HG03108 (cell line): ENCODE measurements around the gene ISL1.

Experiments used
- ATAC-seq: cut with Tn5 transposase; IDR thresholded peaks from one replicate; pipeline ENCODE4 v1.9.1; 2021; ENCODE audit warnings: moderate library complexity; ENCODE audit not compliant: unreplicated experiment

Gene ISL1

GRCh38 chr5:51383131-51384121 is at the start of gene ISL1:
Gene ISL1, plus strand, starts transcription at chr5:51383448. Its CDS starts 224 bp downstream, at chr5:51383672.
- no peak for ATAC-seq

DNA sequence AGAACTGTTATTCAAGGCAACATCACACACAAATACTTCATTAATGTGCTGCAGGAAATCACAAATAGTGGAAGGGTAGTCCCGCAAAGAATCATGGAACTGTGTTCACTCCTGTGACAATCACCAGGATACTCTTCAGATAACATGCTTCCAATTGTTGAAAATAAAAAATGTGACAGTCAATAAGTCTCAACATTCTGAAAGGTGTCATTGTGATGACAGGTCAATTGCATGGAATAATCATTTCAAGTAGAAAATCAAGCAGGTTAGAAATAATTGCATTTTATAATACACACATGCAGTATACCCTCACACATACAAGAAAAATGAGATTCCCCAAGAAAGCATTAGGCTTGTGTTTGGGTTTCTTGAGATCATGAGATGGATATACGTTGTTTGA is 46.4 kb upstream of the ISL1 start:
- ATAC-seq: no peak

GRCh38 chr5:51345106-51345505 is 38.1 kb upstream of the ISL1 start:
- no peak for ATAC-seq

DNA sequence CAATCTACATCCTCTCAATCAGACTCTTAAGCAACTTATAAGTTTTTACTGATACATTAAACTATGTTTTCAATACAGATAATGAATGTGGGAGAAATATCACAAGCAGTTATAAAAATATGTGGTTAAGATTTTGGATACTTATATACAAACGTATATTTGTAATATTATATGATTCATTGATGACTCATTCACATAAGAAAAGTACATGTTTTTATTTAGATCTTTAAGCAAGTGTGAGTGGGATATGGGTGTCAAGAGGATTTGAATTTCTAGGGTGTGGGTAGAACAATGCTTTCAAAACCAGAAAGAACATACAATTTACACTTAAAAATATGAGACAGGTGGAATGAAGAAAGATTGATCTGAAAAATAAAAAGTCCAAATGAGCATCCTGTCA is 36.1 kb upstream of the ISL1 start:
- ATAC-seq: no peak

DNA sequence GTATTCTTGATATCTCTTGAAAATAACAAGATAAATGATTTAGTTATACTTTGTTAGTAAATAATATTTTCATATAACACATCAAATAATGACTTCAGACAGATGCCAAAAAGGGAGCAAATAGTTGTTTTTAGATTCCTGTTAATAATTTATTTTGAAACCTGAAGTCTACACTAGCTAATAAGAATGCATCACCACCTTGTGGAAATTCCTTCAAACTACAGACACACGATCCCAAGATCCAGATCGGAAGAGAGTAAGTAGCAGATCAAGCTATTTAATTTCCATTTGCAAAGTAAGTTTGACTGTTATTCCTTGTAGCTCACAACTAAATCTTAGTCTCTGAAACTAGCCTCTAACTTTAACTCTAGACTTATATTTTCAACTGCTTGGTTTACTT is 35.5 kb upstream of the ISL1 start:
- ATAC-seq: no peak

DNA sequence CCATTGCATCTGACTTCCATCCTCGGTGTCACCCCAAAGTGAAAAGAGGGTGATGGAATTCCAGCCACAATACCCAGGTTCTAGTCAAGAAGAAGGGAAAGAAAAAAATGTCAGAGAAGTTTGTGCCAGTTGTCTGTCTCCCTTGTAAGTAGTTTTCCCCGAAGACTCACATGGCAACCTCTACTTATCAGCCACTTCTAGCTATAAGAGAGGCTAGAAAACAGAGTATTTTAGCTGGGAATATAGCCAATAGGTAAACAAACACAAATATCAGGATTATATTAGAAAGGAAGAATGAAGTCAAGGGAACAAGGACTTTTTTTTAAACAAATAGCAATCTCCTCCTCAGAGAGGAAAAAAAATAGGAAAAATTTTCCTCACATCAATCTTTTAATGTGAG is 12.2 kb upstream of the ISL1 start:
- no peak for ATAC-seq

GRCh38 chr5:51373880-51374523 is 9.2 kb upstream of the ISL1 start:
- ATAC-seq: no peak

- no peak for ATAC-seq
These were observed 8.2 kb upstream of the ISL1 start for GRCh38 chr5:51375084-51375483.

GRCh38 chr5:51376509-51376908 is 6.7 kb upstream of the ISL1 start:
- ATAC-seq: no peak

- ATAC-seq: no peak
These were observed 5.8 kb upstream of the ISL1 start for GRCh38 chr5:51377151-51378060.

- no peak for ATAC-seq
These were observed 5.2 kb upstream of the ISL1 start for GRCh38 chr5:51378061-51378409.

GRCh38 chr5:51378448-51379330 is 4.6 kb upstream of the ISL1 start:
- ATAC-seq: no peak

GRCh38 chr5:51379331-51379700 is 3.9 kb upstream of the ISL1 start:
- ATAC-seq: no peak

DNA sequence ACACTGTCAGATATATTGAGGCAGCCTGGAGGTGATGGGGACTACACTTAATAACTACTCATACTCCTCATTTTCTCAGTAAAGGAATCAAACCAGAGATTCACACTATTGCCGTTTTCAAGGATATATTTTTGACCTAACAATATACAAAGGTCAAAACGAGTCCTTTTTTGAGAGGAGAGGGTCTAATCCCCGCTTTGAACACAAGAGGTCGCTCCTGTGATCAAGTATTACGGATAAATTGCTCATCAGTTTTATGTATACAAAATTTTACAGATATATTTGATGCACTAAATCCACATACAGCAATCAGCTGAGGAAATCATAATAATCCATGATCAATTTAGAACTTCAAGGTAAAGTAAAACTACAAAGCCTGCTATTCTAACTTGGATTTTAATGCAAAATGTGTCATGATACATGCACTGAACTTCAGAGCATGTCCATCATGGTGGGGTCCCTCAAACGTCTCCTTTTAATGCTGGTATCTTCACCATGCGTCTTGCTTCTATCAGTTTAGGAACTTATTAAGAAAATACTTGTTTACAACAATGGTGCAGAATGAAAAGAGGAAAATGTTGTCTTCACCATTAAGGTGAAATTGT is 2.5 kb upstream of the ISL1 start:
- ATAC-seq: no peak

GRCh38 chr5:51381761-51382474 is 1.3 kb upstream of the ISL1 start:
- no peak for ATAC-seq

- ATAC-seq: no peak
These were observed 622 bp upstream of the ISL1 start for GRCh38 chr5:51382521-51383130.

DNA sequence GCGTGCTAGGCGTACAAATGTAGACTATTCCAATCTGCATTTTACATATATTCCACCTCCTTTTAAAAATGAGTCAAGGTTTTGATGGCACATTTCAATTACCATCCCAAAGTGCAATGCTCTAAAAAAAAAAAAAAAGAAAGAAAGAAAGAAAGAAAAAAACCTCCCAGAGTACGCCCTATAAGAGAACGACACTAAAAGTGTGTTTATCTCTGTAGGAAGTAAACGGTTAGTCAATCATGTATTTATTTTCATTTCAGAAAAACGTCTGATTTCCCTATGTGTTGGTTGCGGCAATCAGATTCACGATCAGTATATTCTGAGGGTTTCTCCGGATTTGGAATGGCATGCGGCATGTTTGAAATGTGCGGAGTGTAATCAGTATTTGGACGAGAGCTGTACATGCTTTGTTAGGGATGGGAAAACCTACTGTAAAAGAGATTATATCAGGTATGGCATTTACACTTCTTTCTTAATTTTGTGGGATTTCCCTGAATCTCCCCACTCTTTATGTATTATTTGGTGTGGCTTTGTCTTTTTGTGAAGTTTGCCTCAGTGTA is 1.1 kb downstream of the ISL1 start:
- ATAC-seq: no peak

- no peak for ATAC-seq
These were observed 2.0 kb downstream of the ISL1 start for GRCh38 chr5:51385216-51385615.
